ENCODE results near the gene TNFRSF9.

Gene TNFRSF9

DNA sequence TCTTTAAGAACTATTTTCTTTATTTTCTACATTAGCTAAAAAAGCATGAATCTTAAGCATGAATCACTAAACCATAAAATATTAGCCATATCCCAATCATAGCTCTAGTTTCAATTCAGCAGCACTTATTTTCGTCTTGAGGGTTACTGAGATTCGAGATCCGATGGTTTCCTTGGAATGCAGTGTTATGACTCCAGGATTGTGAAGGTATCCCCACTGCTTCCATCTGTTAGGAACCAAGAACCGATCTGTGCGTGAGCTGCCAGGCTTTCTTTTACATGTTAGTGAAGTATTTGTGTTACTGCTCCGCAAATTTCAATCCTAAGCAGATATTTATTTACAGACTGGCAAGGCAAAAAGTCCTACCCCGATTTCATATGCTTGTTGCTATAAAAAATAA lies 18.8 kb downstream of the TNFRSF9 start:
- in situ Hi-C loops (cut with HindIII; ENCODE audit: low sequenced_read_pairs) = loop anchor here (25.0 kb wide), 1 partner anchor 91 kb away; no protein-coding TSS in a partner anchor

DNA sequence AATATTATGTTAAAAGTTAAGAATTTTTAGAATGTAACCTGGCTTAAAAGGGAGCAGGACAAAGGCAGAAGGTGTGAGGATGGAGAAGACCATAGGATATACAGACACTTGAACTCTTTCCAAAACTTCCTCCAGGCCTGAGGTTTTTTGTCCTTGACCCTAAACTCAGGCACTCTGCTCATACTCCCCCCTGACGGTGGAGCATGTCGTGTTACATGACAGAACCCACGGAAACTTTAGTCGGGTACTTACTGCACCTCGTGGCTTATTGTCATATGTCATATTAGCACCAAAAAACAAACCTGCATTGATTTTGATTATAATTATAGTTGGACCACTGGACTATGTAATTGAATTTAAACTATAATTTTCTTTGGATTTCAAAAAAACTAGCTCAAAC lies 20.8 kb downstream of the TNFRSF9 start:
- in situ Hi-C loops (cut with HindIII; ENCODE audit: low sequenced_read_pairs) = loop anchor here (25.0 kb wide), 1 partner anchor 92 kb away; no protein-coding TSS in a partner anchor

GRCh38 chr1:7917971-7918370 lies 22.7 kb downstream of the TNFRSF9 start:
- in situ Hi-C loops (cut with HindIII; ENCODE audit: low sequenced_read_pairs) = loop anchor here (25.0 kb wide), 1 partner anchor 94 kb away; no protein-coding TSS in a partner anchor

DNA sequence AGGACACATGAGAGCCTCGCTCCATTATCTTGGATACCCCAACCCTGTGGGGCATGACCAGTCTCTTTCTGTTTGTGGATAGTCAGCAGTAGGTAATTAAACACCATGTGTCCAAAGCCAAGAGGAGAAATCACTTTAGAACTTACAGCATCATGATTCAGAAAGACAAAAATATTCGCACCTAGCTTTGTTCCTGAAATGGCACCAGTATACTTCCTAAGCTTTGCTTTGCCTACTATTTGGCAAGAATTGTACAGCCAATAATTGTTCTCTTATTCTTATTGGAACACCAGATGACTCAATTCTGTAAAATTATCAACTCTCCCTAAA lies 24.2 kb downstream of the TNFRSF9 start:
- in situ Hi-C loops (cut with HindIII; ENCODE audit: low sequenced_read_pairs) = loop anchor here (25.0 kb wide), 1 partner anchor 96 kb away; no protein-coding TSS in a partner anchor

DNA sequence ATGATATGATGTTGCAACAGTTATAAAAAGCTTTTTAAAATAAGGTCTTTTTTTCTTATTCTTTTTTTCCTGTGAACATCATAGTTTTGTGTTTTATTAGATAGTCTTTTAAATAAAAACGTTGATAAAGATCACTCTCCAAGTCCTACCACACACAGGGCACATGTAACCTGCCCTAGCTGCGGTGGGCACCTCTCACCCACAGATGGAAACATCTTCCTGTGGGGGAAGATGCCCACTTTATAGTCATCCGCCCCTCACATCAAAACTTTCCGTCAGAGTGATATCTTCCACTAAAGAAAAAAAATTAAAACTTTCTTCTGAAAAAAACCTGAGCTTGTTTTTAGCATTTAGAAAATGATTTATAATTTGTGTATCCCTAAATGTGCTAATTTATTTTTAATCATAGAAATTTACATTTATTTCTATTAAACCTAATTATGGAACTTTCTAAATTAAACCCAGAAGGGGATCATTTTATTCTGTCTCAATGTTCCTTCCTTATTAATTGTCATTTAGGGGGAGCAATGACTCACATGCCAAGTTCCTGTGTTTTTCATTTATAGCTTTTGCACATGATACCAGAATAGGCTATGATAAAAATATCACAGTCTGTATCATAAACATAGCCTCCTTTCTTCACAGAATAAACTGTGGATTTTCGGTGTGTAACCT lies 24.7 kb downstream of the TNFRSF9 start:
- in situ Hi-C loops (cut with HindIII; ENCODE audit: low sequenced_read_pairs) = loop anchor here (25.0 kb wide), 1 partner anchor 96 kb away; no protein-coding TSS in a partner anchor

- in situ Hi-C loops (cut with HindIII; ENCODE audit: low sequenced_read_pairs) = loop anchor here (25.0 kb wide), 1 partner anchor 99 kb away; no protein-coding TSS in a partner anchor
Measured at GRCh38 chr1:7912743-7913557, 27.7 kb downstream of the TNFRSF9 start.

GRCh38 chr1:7912145-7912544 lies 28.5 kb downstream of the TNFRSF9 start:
- in situ Hi-C loops (cut with HindIII; ENCODE audit: low sequenced_read_pairs) = loop anchor here (25.0 kb wide), 1 partner anchor 100 kb away; no protein-coding TSS in a partner anchor

DNA sequence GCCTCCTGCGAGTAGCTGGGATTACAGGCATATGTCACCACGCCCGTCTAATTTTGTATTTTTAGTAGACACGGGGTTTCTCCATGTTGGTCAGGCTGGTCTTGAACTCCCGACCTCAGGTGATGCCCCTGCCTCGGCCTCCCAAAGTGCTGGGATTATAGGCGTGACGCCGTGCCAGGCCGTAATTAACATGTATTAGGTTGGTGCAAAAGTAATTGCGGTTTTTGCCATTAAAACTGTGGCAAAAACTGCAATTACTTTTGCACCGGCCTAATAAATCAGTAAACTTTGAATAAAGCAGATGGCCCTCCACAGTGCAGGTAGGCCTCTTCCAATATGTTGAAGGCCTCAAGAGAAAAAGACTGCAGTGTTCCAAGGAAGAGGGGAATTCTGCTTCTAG lies 35.4 kb downstream of the TNFRSF9 start:
- in situ Hi-C loops (cut with HindIII; ENCODE audit: low sequenced_read_pairs) = loop anchor here (10.0 to 25.0 kb wide), 2 partner anchors 107 to 220 kb away; no protein-coding TSS in a partner anchor

- in situ Hi-C loops (cut with HindIII; ENCODE audit: low sequenced_read_pairs) = loop anchor here (5.0 to 25.0 kb wide), 4 partner anchors 45 to 218 kb away; no protein-coding TSS in a partner anchor
Measured at GRCh38 chr1:7902478-7903085, 38.1 kb downstream of the TNFRSF9 start.

DNA sequence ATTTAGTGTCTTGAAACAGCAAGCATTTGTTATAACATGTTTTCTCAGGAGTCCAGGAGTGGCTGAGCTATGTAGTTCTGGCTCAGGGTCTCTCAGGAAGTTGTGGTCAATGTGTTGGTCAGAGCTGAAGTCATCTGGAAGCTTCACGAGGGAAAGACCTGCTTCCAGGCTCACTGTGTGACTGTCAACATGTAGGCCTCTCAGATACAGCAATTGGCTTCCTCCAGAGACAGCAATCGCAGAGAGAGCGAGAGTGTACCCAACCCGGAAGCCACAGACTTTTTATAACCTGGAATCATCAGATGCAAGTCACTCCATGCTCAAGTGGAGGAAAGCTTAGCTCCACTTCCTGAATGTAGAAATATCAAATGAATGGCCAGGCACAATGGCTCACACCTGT lies 40.9 kb downstream of the TNFRSF9 start:
- in situ Hi-C loops (cut with HindIII; ENCODE audit: low sequenced_read_pairs) = loop anchor here (5.0 to 25.0 kb wide), 5 partner anchors 42 to 215 kb away; no protein-coding TSS in a partner anchor

DNA sequence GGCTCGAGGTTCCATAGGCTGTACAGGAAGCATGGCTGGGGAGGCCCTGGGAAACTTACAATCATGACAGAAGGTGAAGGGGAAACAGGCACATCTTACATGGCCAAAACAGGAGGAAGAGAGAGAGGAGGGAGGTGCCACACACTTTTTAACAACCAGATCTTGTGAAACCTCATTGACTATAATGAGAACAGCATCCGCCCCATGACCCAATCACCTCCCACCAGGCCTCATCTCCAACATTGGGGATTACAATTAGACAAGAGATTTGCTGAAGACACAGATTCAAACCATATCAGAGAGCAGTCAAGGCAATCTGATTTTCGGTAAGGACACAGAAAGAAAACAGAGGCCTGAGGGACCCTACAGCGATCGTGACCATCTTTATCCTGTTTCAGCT lies 41.7 kb downstream of the TNFRSF9 start:
- in situ Hi-C loops (cut with HindIII; ENCODE audit: low sequenced_read_pairs) = loop anchor here (5.0 kb wide), 1 partner anchor 42 kb away; no protein-coding TSS in a partner anchor

DNA sequence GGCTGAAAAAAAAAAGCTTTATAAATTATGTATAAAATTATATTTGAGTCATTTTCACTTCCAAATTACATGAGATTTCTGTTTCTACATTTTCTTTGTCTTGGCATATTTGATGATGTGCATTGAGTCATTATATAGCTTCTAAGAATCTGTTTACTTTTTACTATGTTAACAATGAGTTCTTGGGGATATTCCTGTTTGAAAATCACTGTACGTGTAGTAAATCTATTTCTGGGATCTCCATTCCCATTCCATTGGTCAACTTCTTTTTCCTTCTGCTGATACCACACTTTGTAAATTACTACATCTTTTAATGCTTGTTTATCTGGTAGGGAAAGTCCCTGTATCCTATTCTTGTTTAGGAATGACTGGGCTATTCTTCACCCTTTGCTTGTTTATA lies 43.6 kb downstream of the TNFRSF9 start:
- in situ Hi-C loops (cut with HindIII; ENCODE audit: low sequenced_read_pairs) = loop anchor here (5.0 kb wide), 1 partner anchor 40 kb away; no protein-coding TSS in a partner anchor

DNA sequence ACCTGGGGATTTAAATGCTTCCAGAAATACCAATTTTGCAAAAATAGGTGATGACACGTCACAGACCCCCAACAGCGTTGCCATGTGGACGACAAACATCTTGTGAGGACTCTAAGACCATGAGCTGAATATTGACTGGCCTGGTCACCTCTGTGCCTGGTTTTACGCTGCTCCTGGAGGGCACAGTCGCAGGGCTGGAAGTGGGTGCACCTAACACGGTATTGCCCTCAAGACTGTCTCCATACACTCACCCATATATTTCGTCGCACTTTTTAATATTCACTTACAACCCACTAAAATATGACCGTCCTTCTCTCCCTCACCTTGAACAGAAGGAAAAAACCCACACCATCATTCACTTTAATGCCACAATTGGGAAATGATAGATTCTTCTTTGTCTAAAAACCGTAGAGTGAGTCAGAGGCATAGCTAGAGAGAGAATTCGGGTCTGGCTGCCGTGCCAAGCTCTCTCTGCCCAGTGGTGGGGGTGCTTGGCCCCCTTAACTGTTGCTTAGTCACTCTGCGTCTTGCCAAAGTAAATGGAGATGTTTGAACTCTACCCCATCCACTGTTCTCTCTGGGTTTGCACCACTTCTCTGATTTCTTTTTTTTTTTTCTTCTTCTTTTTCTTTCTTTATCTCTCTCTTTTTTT lies 47.0 kb downstream of the TNFRSF9 start:
- in situ Hi-C loops (cut with HindIII; ENCODE audit: low sequenced_read_pairs) = no loop called here

DNA sequence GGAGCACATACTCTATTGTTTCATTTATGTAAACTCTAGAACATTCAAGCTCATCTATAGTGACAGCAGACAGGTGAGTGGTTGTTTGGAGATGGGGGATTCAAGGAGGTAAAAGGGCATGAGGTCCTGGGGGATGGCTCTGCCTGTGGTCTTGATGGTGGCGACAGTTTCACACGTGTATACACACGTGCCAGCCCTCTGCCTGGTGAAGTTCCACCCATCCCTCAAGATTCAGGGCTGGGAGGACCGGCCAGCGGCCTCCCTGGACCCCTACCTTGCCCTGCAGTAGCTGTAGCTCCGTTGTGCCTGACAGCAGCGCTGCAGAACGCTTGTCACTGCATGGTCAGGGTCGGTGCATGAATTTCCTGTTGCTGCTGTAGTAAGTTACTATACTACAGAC lies 48.8 kb downstream of the TNFRSF9 start:
- in situ Hi-C loops (cut with HindIII; ENCODE audit: low sequenced_read_pairs) = no loop called here

DNA sequence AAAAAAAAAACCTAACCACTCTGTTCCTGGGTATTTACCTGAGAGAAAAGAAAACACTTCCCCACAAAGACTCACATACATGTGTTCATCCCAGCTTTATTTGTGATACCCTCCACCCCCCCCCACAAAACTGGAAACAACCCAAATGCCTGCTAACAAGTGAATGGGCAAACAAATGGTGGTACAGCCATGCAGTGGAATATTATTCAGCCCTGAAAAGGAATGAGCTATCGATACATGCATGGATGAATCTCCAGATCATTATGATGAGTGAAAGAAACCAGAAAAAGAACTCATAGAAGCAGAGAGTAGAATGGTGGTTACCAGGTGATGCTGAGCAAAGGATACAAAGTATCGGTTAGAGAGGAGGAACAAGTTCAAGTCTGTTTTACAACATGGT lies 49.8 kb downstream of the TNFRSF9 start:
- in situ Hi-C loops (cut with HindIII; ENCODE audit: low sequenced_read_pairs) = no loop called here

DNA sequence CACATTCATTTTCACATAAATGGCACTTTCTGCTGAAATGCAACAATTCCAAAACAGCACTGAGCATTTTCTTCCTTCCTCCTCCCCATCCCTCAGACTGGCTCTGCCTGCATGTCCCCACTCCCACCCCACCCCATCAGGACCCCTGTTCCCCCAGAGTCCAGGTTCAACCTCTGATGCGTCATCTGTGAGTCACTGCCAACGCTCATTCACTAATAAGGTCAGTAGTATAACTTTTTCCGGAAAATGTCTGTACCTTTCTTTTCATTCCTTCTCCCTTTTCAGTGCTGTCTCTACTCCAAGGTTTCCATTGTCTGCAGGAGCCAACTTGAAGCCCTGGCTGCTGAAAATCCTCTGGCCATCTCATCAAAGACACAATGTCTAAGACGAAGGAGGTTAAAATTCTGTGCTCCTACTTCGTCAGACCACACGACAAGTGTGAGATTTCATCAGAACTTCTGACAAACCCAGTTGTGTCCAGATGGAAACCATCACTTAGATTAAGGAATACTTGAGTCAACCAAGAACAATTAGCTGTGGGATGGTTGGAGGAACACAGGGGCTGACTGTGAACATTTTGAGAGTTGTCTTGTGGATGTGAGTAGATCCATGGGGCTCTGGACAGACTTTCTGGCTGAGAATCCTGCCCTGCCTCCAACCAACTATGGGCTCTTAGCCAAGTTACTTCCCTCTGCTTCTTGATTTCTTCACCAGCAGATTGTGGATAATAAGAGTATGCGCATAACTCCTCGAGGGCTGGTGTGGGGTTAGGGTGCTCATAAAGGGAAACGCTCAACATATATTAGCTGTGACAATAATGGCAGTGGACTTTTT lies 52.2 kb downstream of the TNFRSF9 start:
- in situ Hi-C loops (cut with HindIII; ENCODE audit: low sequenced_read_pairs) = no loop called here

DNA sequence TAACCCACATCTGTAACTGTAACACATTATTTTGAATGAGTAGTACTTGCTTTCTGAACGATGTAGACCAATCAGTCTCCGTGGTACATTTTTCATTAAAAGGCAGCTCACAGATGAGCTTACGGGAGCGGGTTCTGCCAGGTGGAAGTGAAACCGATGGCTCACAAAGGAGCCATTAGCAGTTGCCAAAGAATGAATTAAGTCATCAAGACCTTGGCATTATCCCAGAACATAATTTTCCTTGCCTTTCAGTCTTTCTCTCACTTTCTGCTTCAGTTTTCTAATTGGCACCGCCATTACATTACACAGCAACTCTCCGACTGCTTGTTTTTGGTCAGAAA lies 54.3 kb downstream of the TNFRSF9 start:
- in situ Hi-C loops (cut with HindIII; ENCODE audit: low sequenced_read_pairs) = no loop called here

- in situ Hi-C loops (cut with HindIII; ENCODE audit: low sequenced_read_pairs) = no loop called here
Measured at GRCh38 chr1:7885513-7886404, 54.9 kb downstream of the TNFRSF9 start.

DNA sequence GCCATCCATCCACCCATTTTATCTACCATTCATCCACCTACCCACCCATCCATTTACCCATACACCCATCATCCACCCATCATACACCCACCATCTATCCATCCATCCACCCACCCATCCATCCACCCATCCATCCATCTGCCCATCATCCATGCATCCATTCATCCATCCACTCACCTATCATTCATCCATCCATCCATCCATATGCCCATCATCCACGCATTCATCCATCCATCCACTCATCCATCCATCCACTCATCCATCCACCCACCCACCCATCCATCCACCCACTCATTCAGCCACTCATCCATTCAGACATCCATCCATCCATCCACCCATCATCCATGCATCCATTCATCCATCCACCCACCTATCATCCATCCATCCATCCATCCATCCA lies 55.9 kb downstream of the TNFRSF9 start:
- in situ Hi-C loops (cut with HindIII; ENCODE audit: low sequenced_read_pairs) = no loop called here
